Mucosa of descending colon (tissue), 3 donors: ENCODE measurements around the gene VSIG8. TPM values are rescaled to one million over a fixed set of nuclear protein-coding genes. Genes with fewer than 3 reads are reported as not detected.

ENCODE experiments used
- ATAC-seq: fragments of 200-7000 bp; cut with Tn5 transposase; one replicate; pipeline ENCODE4 v1.9.1; 2020; ENCODE audit warnings: mild to moderate bottlenecking, moderate library complexity
- DNase-seq, 3 donors: peaks; one replicate each; pipeline ENCODE4 v3.0.0-alpha.2; 2020
- H3K36me3 ChIP-seq: fragments of 200-600 bp; one replicate; pipeline ENCODE4 v1.8.0; 2021; ENCODE audit warnings: low read depth, mild to moderate bottlenecking
- H3K4me1 ChIP-seq: fragments of 200-600 bp; one replicate; pipeline ENCODE4 v1.8.0; 2021; ENCODE audit warnings: low read depth, mild to moderate bottlenecking
- H3K4me3 ChIP-seq: fragments of 200-600 bp; one replicate; pipeline ENCODE4 v1.8.0; 2021; ENCODE audit warnings: mild to moderate bottlenecking
- H3K9me3 ChIP-seq: fragments of 200-600 bp; one replicate; pipeline ENCODE4 v1.8.0; 2021; ENCODE audit warnings: mild to moderate bottlenecking
- CTCF ChIP-seq: fragments of 200-600 bp; IDR thresholded peaks from one replicate; pipeline ENCODE4 v1.8.0; 2022; ENCODE audit warnings: antibody characterized with exemption, mild to moderate bottlenecking
- intact Hi-C, 2 donors: fragments of 100-400 bp; cut with DNase I in 1 of 2; cut with micrococcal nuclease in 1 of 2; formaldehyde crosslinking; loops; one replicate each; pipeline versions ENCODE4 v1.11.0 to v1.11.1; 2022; cut with DNase I, micrococcal nuclease
- total RNA-seq, 3 donors: library from RNA; stranded (reverse); fragmentation: NEBNext Ultra II Directional in 2 of 3; extraction: Animal tissue kit (Norgen Biotek cat#: 25700) in 2 of 3; gene quantifications; one replicate each; pipeline versions ENCODE4 v1.2.1 to v1.2.4, GENCODE V29; 2021 to 2023
- donor health status: DM: no; HTN: no; CAD: no; lungs with moderate emphysema.
- donor health status: DM: no; HTN: no; CAD: no.
- donor health status: DM: no; HTN: yes; CAD: no.

The VSIG8 gene
- total RNA-seq, 3 donors from 2014 or later, result not detected

GRCh38 chr1:159828581-159829272 lies 33.7 kb downstream of the VSIG8 start:
- H3K4me1 ChIP-seq, result no peaks in the 10 kb centered on the region
- H3K4me3 ChIP-seq, result no peak overlapping the region
- DNase-seq, result no peak
- H3K9me3 ChIP-seq, result no peaks in the 10 kb centered on the region
- no peak for ATAC-seq
- TF ChIP-seq CTCF, result no peak
- H3K36me3 ChIP-seq, result no peaks in the 10 kb centered on the region
- intact Hi-C loops, result no loop called here

DNA sequence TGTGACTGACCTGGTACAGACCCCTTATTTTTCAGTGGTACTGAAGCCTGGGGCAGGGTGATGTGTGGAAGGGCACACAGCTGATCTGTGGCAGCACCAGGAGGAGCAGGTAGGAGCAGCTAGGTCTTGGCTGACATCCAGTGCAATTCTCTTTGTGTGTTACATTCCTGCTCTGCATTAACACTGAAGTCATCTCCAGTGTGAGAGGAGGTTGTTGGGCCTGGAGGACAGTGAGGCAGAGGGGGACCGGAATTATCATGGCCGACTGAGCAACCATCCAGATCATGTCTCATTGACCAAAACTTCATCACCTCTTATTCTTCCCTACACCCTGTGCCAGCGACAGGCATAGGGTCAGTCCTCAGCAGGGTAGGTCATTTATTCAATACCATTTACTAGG lies 34.3 kb downstream of the VSIG8 start:
- no peak overlapping the region for H3K4me3 ChIP-seq
- TF ChIP-seq CTCF, result no peak

DNA sequence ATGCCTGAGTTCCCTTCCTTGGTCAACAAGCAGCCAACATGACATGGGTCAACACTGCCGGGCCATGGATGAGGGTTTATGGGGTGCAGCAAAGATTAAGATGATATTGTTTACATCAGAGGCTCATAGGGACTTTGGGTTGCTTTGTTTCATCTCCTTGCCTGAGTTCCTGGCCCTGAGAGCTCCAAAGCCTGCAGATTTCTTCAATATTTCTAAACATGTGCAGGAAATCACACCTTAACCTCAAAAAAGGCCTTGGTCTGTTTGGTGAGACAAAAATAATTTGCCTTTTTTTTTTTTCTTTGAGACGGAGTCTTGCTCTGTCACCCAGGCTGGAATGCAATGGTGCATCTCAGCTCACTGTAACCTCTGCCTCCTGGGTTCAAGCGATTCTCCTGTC lies 34.9 kb downstream of the VSIG8 start:
- no peaks in the 10 kb centered on the region for H3K36me3 ChIP-seq
- intact Hi-C loops, result no loop called here
- H3K9me3 ChIP-seq, result no peaks in the 10 kb centered on the region
- DNase-seq, result no peak
- H3K4me1 ChIP-seq, result no peaks in the 10 kb centered on the region
- no peak for ATAC-seq
- H3K4me3 ChIP-seq, result no peak overlapping the region
- TF ChIP-seq CTCF, result no peak

More for the DNA sequence above, 34.3 kb downstream of the VSIG8 start:
- no peaks in the 10 kb centered on the region for H3K36me3 ChIP-seq
- intact Hi-C loops, result no loop called here
- no peaks in the 10 kb centered on the region for H3K9me3 ChIP-seq
- H3K4me1 ChIP-seq, result no peaks in the 10 kb centered on the region
- ATAC-seq (no peak), DNase-seq (no peak)

DNA sequence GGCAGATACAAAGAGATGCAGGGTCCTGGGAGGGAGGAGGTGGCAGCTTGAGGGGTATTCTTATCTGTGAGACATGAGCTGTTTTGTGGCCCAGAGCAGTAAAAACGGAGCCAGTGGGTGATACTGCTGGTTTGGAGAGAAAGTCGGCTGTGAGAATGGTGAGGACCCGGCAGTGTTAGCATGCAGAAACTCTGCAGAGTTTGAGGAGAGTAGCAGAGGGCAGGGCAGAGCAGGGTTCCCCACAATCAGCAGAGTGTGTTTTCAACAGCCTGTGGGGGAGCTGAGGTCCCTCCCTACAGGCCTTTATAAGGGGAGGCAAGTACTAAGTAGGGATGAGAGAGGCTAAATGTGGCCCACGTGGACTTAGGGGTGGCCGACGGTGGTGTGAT lies 35.4 kb downstream of the VSIG8 start:
- no peak for DNase-seq
- no peak overlapping the region for H3K4me3 ChIP-seq
- intact Hi-C loops, result no loop called here
- no peaks in the 10 kb centered on the region for H3K4me1 ChIP-seq
- no peak for ATAC-seq
- no peak for TF ChIP-seq CTCF
- no peaks in the 10 kb centered on the region for H3K9me3 ChIP-seq
- no peaks in the 10 kb centered on the region for H3K36me3 ChIP-seq

DNA sequence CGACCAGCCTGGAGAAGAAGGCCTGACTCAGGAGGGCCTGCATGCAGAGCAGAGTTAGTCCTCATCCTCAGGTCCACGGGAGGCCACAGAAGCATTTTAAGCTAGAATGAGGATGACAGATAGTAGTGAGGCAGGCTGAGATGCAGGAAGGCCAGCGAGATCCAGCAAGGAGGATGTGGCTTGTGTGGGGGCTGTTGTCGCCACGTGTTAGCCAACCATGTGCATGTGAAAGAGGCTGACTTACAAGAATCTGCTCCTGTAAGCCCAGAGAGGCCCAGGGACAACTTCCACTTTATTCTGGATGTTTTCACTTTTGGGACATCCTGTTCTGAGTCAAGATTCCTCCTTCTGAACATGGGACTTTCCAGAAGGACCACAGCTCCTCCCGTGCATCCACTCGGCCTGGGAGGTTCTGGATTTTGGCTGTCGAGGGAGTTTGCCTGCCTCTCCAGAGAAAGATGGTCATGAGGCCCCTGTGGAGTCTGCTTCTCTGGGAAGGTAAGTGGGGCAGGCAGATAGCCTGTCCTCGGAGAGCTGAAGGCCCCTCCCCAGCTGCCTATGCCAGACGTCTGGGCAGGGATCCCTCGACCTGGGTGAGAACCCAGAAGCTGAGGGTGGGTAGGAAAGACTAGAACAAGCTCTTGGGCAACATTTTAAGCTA lies 35.9 kb downstream of the VSIG8 start, which contains the start of gene SLAMF8:
Gene SLAMF8 (plus strand): TSS at position 433 of the 661 bp plus-strand sequence. CDS start 26 bp downstream, at position 459.
- peak; percentile 56 for ATAC-seq
- TF ChIP-seq CTCF, result no peak

More for the DNA sequence above, 35.9 kb downstream of the VSIG8 start, which contains the start of gene SLAMF8:
- H3K36me3 ChIP-seq, result no peaks in the 10 kb centered on the region
- no peak within 1 kb of the TSS for H3K4me3 ChIP-seq
- H3K4me1 ChIP-seq, result no peaks in the 10 kb centered on the region
- intact Hi-C loops, result no loop called here
- DNase-seq, result peak; percentile 49 to 69 (median 62)
- no peaks in the 10 kb centered on the region for H3K9me3 ChIP-seq
